ENCODE data around the gene TTC21A. TPM values are rescaled to one million over a fixed set of nuclear protein-coding genes. Genes with fewer than 3 reads are reported as not detected.

The TTC21A gene
- total RNA-seq, 1 experiment from 2014 or later, result 1.2 TPM

DNA sequence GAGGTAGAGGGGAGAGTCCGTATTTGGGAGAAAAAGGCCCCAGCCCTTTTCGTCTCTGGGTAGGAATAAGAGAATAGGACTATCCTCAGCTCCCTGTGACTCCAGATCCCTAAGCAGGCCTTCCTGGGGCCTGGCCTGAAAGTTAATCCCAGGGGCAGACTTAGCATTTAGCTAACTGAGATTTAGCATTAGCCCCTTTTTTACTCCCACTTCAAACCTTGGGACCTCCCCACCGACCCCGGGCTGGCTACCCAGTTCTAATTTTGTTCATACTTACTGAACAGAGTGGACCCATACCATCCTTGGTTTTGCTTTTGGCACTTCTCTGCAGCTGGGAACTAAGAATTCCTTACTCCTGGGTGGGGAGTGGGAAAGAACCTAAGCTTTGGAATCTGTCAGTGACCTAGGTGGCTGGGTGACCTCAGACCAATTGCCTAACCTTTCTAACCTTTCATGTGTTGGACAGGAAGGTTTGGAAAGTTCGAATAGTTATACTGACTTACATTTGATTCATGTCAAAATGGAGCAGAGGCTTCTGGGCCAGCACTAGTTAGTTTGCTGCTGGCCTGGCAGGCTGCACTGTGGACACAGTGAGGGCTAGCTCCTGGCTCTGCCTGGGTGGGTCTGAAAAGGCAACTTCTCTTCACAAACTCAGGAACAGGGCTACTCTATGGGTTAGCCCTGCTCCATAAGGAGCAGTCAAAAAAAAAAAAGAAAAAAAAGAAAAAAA is 11.6 kb downstream of the TTC21A start:
- H3K9me2 ChIP-seq (replicated peaks; ENCODE audit: low read length), result no peaks in the 10 kb centered on the region
- ChIA-PET POLR2A (ENCODE audit: unreplicated experiment) (no interaction called here), CTCF (no interaction called here)

DNA sequence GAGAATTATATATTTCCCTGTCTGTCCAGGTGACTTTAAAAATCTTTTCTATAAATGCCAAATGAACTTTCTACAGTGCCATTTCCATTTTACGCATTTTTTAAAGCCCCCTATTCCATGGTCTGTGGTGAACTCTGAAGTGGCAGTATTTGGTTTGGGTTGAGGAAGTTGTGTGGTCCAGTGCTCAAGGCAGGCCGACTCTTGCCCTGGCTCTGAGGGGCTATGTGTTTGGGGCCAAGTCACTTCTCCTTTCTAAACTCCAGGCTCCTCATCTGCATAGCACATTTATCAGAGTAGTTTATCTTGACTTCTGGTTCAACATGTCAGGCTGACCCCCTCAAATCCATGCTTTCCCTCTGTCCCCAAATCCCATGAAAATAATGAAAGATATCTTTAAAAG is 14.1 kb downstream of the TTC21A start:
- no peak overlapping the region for H3K27ac ChIP-seq (ENCODE audit: low read length)
- intact Hi-C loops (cut with micrococcal nuclease), result loop anchor here (10.0 kb wide), 1 partner anchor 263 kb away; the partner anchor contains the start of gene SLC25A38
- TF ChIP-seq, protein P1, sequence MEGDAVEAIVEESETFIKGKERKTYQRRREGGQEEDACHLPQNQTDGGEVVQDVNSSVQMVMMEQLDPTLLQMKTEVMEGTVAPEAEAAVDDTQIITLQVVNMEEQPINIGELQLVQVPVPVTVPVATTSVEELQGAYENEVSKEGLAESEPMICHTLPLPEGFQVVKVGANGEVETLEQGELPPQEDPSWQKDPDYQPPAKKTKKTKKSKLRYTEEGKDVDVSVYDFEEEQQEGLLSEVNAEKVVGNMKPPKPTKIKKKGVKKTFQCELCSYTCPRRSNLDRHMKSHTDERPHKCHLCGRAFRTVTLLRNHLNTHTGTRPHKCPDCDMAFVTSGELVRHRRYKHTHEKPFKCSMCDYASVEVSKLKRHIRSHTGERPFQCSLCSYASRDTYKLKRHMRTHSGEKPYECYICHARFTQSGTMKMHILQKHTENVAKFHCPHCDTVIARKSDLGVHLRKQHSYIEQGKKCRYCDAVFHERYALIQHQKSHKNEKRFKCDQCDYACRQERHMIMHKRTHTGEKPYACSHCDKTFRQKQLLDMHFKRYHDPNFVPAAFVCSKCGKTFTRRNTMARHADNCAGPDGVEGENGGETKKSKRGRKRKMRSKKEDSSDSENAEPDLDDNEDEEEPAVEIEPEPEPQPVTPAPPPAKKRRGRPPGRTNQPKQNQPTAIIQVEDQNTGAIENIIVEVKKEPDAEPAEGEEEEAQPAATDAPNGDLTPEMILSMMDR (conservative IDR thresholded peaks at IDR 0.05; ENCODE audit: low read depth, low read length), result no peak
- TF ChIP-seq EZH2phosphoT487 (IDR thresholded peaks at IDR 0.05; ENCODE audit: borderline replicate concordance, low read length) (no peak), EZH2 (IDR thresholded peaks at IDR 0.05; ENCODE audit: low read length, unreplicated experiment) (no peak)
- H4K20me1 ChIP-seq (ENCODE audit: low read length), result no peaks in the 10 kb centered on the region
- H3F3A ChIP-seq (ENCODE audit: low read length, unreplicated experiment), result no peaks in the 10 kb centered on the region
- H3K9ac ChIP-seq (ENCODE audit: low read length), result no peak overlapping the region
- ChIA-PET CTCF (no interaction called here), POLR2A (ENCODE audit: unreplicated experiment) (no interaction called here)
- BruUV-seq (replicated peaks), result no TSS peak
- no peak overlapping the region for H2AFZ ChIP-seq (ENCODE audit: low read length)
- H3K4me2 ChIP-seq (ENCODE audit: low read length), result no peak overlapping the region
- no peaks in the 10 kb centered on the region for H3K27me3 ChIP-seq (ENCODE audit: low read length)
- no peaks in the 10 kb centered on the region for H3K9me2 ChIP-seq (replicated peaks; ENCODE audit: low read length)
- no peaks in the 10 kb centered on the region for H3K36me3 ChIP-seq (ENCODE audit: low read depth, low read length)
- no peak overlapping the region for H3K4me3 ChIP-seq (ENCODE audit: low read length)
- no peaks in the 10 kb centered on the region for H3K79me2 ChIP-seq (ENCODE audit: low read length)
- no peak for DNase-seq
- peaks cover 20% of the 10 kb centered on the region for H3K4me1 ChIP-seq (ENCODE audit: insufficient read depth, low read length)
- ATAC-seq, result no peak
- no peaks in the 10 kb centered on the region for H3K9me3 ChIP-seq (ENCODE audit: low read length)

More for the DNA sequence above, 11.6 kb downstream of the TTC21A start:
- no peak overlapping the region for H3K4me2 ChIP-seq (ENCODE audit: low read length)
- no peaks in the 10 kb centered on the region for H3K79me2 ChIP-seq (ENCODE audit: low read length)
- H3K9me3 ChIP-seq (ENCODE audit: low read length), result no peaks in the 10 kb centered on the region
- DNase-seq (no peak), ATAC-seq (no peak)
- no peak overlapping the region for H2AFZ ChIP-seq (ENCODE audit: low read length)
- no peaks in the 10 kb centered on the region for H3F3A ChIP-seq (ENCODE audit: low read length, unreplicated experiment)
- intact Hi-C loops (cut with micrococcal nuclease), result no loop called here
- H3K4me1 ChIP-seq (ENCODE audit: insufficient read depth, low read length), result no peaks in the 10 kb centered on the region
- H3K9ac ChIP-seq (ENCODE audit: low read length), result no peak overlapping the region
- no peak overlapping the region for H3K4me3 ChIP-seq (ENCODE audit: low read length)
- BruUV-seq (replicated peaks), result no TSS peak
- no peak overlapping the region for H3K27ac ChIP-seq (ENCODE audit: low read length)
- H3K27me3 ChIP-seq (ENCODE audit: low read length), result no peaks in the 10 kb centered on the region
- TF ChIP-seq EZH2 (IDR thresholded peaks at IDR 0.05; ENCODE audit: low read length, unreplicated experiment) (no peak), EZH2phosphoT487 (IDR thresholded peaks at IDR 0.05; ENCODE audit: borderline replicate concordance, low read length) (no peak)
- TF ChIP-seq, protein P1 (conservative IDR thresholded peaks at IDR 0.05; ENCODE audit: low read depth, low read length), result no peak
- H3K36me3 ChIP-seq (ENCODE audit: low read depth, low read length), result no peaks in the 10 kb centered on the region
- no peaks in the 10 kb centered on the region for H4K20me1 ChIP-seq (ENCODE audit: low read length)

DNA sequence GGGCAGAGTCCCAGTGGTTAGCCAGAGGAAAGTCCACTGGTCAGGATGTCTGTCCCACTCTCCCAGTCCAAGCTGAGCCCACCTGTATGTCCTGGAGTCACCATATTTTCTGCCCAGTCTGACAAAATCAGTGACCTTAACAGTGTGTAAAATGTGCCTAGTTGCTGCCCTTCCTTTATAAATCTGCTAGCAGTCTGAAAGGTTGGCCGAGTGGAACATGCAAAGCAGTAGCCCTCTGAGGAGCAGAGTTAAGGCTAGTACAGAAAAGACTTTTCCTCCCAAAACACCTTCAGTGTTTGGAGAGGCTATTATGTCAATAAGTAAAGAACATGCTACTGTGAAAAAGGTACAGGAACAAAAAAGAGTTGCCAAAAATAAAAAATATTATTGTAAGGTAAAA is 15.3 kb downstream of the TTC21A start:
- no peaks in the 10 kb centered on the region for H3K36me3 ChIP-seq (ENCODE audit: low read depth, low read length)
- POLR2A ChIA-PET (ENCODE audit: unreplicated experiment), result no interaction called here
- no peaks in the 10 kb centered on the region for H3K9me3 ChIP-seq (ENCODE audit: low read length)
- H3K4me2 ChIP-seq (ENCODE audit: low read length), result no peak overlapping the region
- no peaks in the 10 kb centered on the region for H3K79me2 ChIP-seq (ENCODE audit: low read length)
- no peak overlapping the region for H3K4me3 ChIP-seq (ENCODE audit: low read length)
- no peaks in the 10 kb centered on the region for H3K27me3 ChIP-seq (ENCODE audit: low read length)
- no peak overlapping the region for H3K27ac ChIP-seq (ENCODE audit: low read length)
- H2AFZ ChIP-seq (ENCODE audit: low read length), result no peak overlapping the region
- H3K9me2 ChIP-seq (replicated peaks; ENCODE audit: low read length), result no peaks in the 10 kb centered on the region
- DNase-seq, result no peak
- no peak for TF ChIP-seq EZH2 (IDR thresholded peaks at IDR 0.05; ENCODE audit: low read length, unreplicated experiment)
- intact Hi-C loops (cut with micrococcal nuclease), result loop anchor here (10.0 kb wide), 1 partner anchor 262 kb away; the partner anchor contains the start of gene SLC25A38
- ATAC-seq, result no peak
- peaks cover 30% of the 10 kb centered on the region for H3K4me1 ChIP-seq (ENCODE audit: insufficient read depth, low read length)
- H3K9ac ChIP-seq (ENCODE audit: low read length), result no peak overlapping the region
- no peaks in the 10 kb centered on the region for H3F3A ChIP-seq (ENCODE audit: low read length, unreplicated experiment)
- CTCF ChIA-PET, result no interaction called here
- no TSS peak for BruUV-seq (replicated peaks)
- no peaks in the 10 kb centered on the region for H4K20me1 ChIP-seq (ENCODE audit: low read length)
